ENCODE data around the gene ELFN2.

ELFN2 gene, protein sequence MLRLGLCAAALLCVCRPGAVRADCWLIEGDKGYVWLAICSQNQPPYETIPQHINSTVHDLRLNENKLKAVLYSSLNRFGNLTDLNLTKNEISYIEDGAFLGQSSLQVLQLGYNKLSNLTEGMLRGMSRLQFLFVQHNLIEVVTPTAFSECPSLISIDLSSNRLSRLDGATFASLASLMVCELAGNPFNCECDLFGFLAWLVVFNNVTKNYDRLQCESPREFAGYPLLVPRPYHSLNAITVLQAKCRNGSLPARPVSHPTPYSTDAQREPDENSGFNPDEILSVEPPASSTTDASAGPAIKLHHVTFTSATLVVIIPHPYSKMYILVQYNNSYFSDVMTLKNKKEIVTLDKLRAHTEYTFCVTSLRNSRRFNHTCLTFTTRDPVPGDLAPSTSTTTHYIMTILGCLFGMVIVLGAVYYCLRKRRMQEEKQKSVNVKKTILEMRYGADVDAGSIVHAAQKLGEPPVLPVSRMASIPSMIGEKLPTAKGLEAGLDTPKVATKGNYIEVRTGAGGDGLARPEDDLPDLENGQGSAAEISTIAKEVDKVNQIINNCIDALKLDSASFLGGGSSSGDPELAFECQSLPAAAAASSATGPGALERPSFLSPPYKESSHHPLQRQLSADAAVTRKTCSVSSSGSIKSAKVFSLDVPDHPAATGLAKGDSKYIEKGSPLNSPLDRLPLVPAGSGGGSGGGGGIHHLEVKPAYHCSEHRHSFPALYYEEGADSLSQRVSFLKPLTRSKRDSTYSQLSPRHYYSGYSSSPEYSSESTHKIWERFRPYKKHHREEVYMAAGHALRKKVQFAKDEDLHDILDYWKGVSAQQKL

DNA sequence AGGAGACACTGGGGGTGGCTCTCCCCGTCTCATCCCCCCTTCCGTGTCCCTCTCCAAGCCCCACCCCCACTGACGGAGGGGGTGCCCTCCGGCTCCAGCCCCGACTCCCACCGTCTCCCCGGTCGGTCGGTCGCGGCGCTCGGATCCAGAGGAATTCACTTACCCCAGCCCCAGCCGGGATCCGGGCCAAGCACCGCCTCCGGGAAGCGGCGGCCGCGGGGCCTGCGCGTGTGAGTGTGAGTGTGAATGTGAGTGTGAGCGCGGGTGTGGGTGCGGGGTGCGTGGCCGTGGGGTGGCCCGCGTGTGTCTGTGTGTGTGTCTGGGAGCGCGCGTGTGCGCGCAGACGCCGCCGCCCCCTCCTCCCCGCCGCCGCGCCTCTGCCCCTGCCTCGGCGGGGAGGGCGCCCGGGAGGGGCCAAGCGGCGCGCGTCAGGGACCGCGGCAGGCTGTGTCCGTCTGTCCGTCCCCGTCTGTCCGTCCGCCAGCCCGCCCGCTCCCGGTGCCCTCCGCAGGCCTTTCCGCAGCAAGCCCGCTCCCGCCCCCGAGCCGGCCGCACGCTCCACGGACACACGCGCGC, at the start of gene ELFN2:
TSS of gene ELFN2 (minus strand) at position 345 of the 576 bp plus-strand sequence. CDS start 51,945 bp downstream, outside the sequence.
- in situ Hi-C loops (cut with MboI; ENCODE audit: low sequenced_read_pairs, unreplicated experiment), result no loop called here
- DNase-seq (ENCODE audit: low spot score), result no peak

DNA sequence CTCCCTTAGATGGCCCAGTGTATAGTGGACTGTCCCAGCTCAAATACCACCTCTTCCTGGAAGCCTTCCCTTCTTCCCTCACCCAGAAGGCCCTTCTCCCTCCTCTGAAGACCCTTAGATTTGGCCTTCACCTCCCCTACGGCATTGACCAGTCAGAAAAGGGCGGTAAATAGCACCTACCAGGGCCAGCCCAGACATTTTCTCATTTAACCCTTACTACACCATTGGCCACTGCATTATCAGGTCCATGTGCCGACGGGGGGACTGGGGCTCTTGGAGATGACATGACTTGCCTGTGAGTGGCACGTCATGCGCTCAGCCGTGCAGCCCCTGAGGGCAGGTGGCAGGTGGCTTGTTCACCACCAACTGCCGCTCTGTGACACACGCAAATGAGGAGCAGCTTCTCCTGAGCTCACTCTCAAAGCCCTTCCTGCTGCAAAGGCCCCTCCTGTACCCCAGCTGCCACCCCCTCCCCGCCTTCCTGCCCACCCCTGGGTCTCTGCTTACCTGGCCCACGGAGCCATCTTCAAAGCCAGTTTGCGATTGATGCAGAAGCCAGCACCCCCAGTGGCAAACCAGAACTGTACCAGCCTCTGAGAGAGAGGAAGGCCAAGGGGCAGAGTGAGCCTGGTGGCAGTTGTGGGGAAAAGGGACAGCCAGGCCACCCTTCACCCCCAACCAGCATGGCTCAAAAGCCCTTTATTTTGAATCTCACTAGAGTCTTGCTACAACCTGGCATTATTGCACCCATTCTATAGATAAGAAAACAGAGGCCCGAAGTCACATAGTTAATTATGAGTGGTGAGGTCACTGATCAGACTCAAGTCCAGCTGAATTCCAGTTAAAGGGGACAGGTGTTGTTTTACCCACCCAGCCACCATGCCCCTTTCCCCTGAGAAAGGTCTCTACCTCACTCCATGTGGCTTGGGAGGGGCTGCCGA, 49.4 kb upstream of the ELFN2 start:
- no peak for DNase-seq (ENCODE audit: low spot score)
- in situ Hi-C loops (cut with MboI; ENCODE audit: low sequenced_read_pairs, unreplicated experiment), result no loop called here

More for the DNA sequence above, at the start of gene ELFN2:
- TF ChIP-seq, protein P1, sequence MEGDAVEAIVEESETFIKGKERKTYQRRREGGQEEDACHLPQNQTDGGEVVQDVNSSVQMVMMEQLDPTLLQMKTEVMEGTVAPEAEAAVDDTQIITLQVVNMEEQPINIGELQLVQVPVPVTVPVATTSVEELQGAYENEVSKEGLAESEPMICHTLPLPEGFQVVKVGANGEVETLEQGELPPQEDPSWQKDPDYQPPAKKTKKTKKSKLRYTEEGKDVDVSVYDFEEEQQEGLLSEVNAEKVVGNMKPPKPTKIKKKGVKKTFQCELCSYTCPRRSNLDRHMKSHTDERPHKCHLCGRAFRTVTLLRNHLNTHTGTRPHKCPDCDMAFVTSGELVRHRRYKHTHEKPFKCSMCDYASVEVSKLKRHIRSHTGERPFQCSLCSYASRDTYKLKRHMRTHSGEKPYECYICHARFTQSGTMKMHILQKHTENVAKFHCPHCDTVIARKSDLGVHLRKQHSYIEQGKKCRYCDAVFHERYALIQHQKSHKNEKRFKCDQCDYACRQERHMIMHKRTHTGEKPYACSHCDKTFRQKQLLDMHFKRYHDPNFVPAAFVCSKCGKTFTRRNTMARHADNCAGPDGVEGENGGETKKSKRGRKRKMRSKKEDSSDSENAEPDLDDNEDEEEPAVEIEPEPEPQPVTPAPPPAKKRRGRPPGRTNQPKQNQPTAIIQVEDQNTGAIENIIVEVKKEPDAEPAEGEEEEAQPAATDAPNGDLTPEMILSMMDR (IDR thresholded peaks at IDR 0.05; ENCODE audit: borderline replicate concordance, control extremely low read depth, extremely low read depth, insufficient read depth, missing control alignments), result no peak

DNA sequence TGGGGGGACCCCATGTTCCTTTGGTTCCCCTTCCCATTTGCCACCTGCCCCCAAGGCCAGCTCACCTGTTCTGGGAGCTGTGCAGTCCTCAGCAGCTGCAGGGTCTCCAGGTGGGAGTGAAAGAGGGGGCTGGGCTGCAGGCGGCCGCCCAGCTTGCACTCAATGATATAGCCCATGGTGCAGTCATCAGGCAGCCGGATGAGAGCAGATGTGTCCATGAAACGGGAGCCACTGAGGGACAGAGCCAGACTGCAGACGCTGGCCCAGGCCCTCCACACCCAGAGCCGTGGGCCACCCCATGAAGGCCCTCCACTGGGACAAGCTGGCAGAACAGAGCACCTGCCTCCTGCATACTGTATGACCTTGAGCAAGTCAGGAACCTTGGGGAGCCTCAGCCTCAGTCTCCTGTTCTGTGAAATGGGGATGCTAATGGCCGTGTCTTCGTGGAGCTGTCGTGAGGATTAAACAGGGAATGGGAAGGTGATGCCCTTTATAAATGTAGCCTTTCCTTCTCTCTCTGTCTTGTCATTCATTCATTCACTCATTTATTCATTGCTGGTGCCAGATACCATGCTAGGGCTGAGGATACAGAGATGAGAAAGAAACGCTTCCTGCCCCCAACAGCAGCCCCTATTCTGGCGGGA, 47.3 kb upstream of the ELFN2 start:
- in situ Hi-C loops (cut with MboI; ENCODE audit: low sequenced_read_pairs, unreplicated experiment), result no loop called here
- TF ChIP-seq, protein P1 (IDR thresholded peaks at IDR 0.05; ENCODE audit: borderline replicate concordance, control extremely low read depth, extremely low read depth, insufficient read depth, missing control alignments), result no peak

More for the DNA sequence above, 49.4 kb upstream of the ELFN2 start:
- TF ChIP-seq, protein P1 (IDR thresholded peaks at IDR 0.05; ENCODE audit: borderline replicate concordance, control extremely low read depth, extremely low read depth, insufficient read depth, missing control alignments), result no peak

DNA sequence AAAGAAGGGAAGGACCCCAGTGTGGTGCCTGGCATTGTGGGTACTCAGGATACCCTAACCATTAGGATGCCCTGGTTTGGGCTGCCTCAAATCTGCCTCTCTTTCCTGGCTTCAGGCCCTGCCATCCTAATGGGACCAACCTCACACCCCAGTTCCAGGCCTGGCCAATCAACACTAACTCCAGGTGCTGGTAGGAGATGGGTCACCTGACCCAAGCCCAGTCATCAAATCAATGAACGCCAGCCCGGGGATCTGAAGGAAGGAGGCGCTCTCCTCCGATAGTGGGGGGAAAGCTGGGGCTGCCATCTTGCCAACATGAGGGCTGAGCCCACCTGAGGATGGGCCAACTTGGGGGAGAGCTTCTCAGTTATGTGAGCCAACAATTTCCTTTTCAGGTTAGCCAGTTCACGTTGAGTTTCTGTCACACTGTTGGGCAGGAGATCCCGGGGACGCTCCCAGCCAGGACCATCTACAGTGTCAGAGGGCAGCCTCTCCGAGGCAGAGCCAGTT, 46.2 kb upstream of the ELFN2 start:
- TF ChIP-seq, protein P1 (IDR thresholded peaks at IDR 0.05; ENCODE audit: borderline replicate concordance, control extremely low read depth, extremely low read depth, insufficient read depth, missing control alignments), result no peak
- DNase-seq (ENCODE audit: low spot score), result no peak
- in situ Hi-C loops (cut with MboI; ENCODE audit: low sequenced_read_pairs, unreplicated experiment), result no loop called here

More for the DNA sequence above, 47.3 kb upstream of the ELFN2 start:
- no peak for DNase-seq (ENCODE audit: low spot score)

DNA sequence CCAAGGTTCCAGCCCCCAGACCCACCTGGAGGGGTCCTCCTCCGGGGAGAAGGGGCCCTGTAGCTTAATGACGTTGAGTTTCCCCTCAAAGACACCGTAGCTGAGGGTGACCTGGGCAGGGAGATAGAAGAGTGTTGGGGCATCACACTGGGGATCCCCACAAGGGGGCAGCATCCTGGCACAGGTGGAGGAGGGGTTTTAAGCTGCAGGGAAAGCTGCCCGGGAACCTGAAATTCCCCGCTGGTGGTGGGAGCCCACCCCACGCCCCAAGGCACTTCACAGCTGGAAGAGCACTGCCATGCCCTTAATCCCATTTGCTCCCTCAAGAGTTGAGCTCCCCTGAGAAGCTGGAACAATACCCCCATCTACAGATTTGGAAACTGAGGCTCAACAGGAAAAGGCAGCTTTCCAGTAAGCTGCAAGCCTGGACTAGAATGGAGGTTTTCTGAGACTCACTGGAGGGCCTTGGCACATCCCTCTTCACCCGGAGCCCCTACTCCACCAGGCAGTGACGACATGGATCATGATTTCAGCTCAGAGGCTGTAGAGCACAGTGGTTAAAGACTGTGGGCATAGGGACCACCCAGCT, 45.2 kb upstream of the ELFN2 start:
- in situ Hi-C loops (cut with MboI; ENCODE audit: low sequenced_read_pairs, unreplicated experiment), result no loop called here
- DNase-seq (ENCODE audit: low spot score), result peak; percentile 71
- TF ChIP-seq, protein P1 (IDR thresholded peaks at IDR 0.05; ENCODE audit: borderline replicate concordance, control extremely low read depth, extremely low read depth, insufficient read depth, missing control alignments), result peak; percentile 34

Data from GM13976 (cell line).